Astrocyte of the cerebellum (primary cell): ENCODE results near the gene ACKR3.

Source experiments
- DNase-seq: peaks from one replicate; pipeline ENCODE4 v3.0.0-alpha.2; 2011; ENCODE audit warnings: low read depth
- H3K4me3 ChIP-seq: 2 replicates; pipeline ENCODE4 v1.5.1; 2011; ENCODE audit warnings: mild to moderate bottlenecking, low read depth, low read length, moderate library complexity
- CTCF ChIP-seq: IDR thresholded peaks from 2 replicates; pipeline ENCODE4 v1.5.1; 2012; ENCODE audit warnings: low read length, low read depth, moderate library complexity, mild to moderate bottlenecking; ENCODE audit errors: missing control alignments
- in situ Hi-C: cut with HindIII; loops from 2 replicates; pipeline ENCODE4 v1.10.0; 2017; ENCODE audit warnings: low sequenced_read_pairs

Gene ACKR3

GRCh38 chr2:236580746-236581355 is 11.2 kb downstream of the ACKR3 start:
- no peak for DNase-seq
- in situ Hi-C loops = no loop called here
- TF ChIP-seq CTCF = no peak
- H3K4me3 ChIP-seq = no peak overlapping the region

GRCh38 chr2:236581546-236581945 is 11.9 kb downstream of the ACKR3 start:
- TF ChIP-seq CTCF = no peak
- no peak overlapping the region for H3K4me3 ChIP-seq
- no peak for DNase-seq
- in situ Hi-C loops = no loop called here

GRCh38 chr2:236582968-236583367 is 13.3 kb downstream of the ACKR3 start:
- no peak for TF ChIP-seq CTCF
- in situ Hi-C loops = no loop called here
- no peak for DNase-seq
- no peak overlapping the region for H3K4me3 ChIP-seq

- no peak for DNase-seq
- no peak for TF ChIP-seq CTCF
- in situ Hi-C loops = no loop called here
- no peak overlapping the region for H3K4me3 ChIP-seq
Measured at GRCh38 chr2:236583621-236584203, 14.1 kb downstream of the ACKR3 start.

GRCh38 chr2:236584521-236585384 is 15.1 kb downstream of the ACKR3 start:
- in situ Hi-C loops = no loop called here
- no peak overlapping the region for H3K4me3 ChIP-seq

More at GRCh38 chr2:236584521-236585384, 15.1 kb downstream of the ACKR3 start:
- TF ChIP-seq CTCF = no peak
- no peak for DNase-seq
